ENCODE measurements around the gene PAXX. TPM values are rescaled to one million over a fixed set of nuclear protein-coding genes. Genes with fewer than 3 reads are reported as not detected.

PAXX gene
- total RNA-seq, 4 donors from 2014 or later: 14.2 to 39.5 (median 18.8) TPM

GRCh38 chr9:136964171-136964689, 28.0 kb upstream of the PAXX start:
- DNase-seq: no peak
- TF ChIP-seq POLR2A (IDR thresholded peaks at IDR 0.05) (no peak), CTCF (IDR thresholded peaks at IDR 0.05) (no peak)
- Histone ChIP-seq H3K4me1 (no peaks in the 10 kb centered on the region), H3K27me3 (no peaks in the 10 kb centered on the region), H3K36me3 (no peaks in the 10 kb centered on the region), H3K27ac (no peak overlapping the region), H3K9me3 (no peaks in the 10 kb centered on the region), H3K4me3 (no peak overlapping the region)
- intact Hi-C loops (cut with DNase I; ENCODE audit: low total_unique reads): no loop called here

GRCh38 chr9:136964833-136965422, 27.3 kb upstream of the PAXX start:
- intact Hi-C loops (cut with DNase I; ENCODE audit: low total_unique reads): no loop called here
- no peaks in the 10 kb centered on the region for H3K9me3 ChIP-seq
- no peak overlapping the region for H3K27ac ChIP-seq
- no peaks in the 10 kb centered on the region for H3K4me1 ChIP-seq
- H3K4me3 ChIP-seq: no peak overlapping the region
- no peak for DNase-seq
- H3K27me3 ChIP-seq: no peaks in the 10 kb centered on the region
- no peaks in the 10 kb centered on the region for H3K36me3 ChIP-seq
- no peak for TF ChIP-seq CTCF (IDR thresholded peaks at IDR 0.05)
- TF ChIP-seq POLR2A (IDR thresholded peaks at IDR 0.05): no peak

GRCh38 chr9:136965771-136966484, 26.3 kb upstream of the PAXX start:
- DNase-seq: no peak
- Histone ChIP-seq H3K27ac (no peak overlapping the region), H3K4me1 (no peaks in the 10 kb centered on the region), H3K36me3 (no peaks in the 10 kb centered on the region), H3K27me3 (no peaks in the 10 kb centered on the region), H3K4me3 (no peak overlapping the region), H3K9me3 (no peaks in the 10 kb centered on the region)
- TF ChIP-seq CTCF (IDR thresholded peaks at IDR 0.05) (no peak), POLR2A (IDR thresholded peaks at IDR 0.05) (no peak)
- intact Hi-C loops (cut with DNase I; ENCODE audit: low total_unique reads): no loop called here

GRCh38 chr9:136968333-136969127, 23.7 kb upstream of the PAXX start:
- intact Hi-C loops (cut with DNase I; ENCODE audit: low total_unique reads): no loop called here
- no peaks in the 10 kb centered on the region for H3K27me3 ChIP-seq
- H3K9me3 ChIP-seq: no peaks in the 10 kb centered on the region
- H3K4me1 ChIP-seq: no peaks in the 10 kb centered on the region
- no peak for DNase-seq
- H3K36me3 ChIP-seq: no peaks in the 10 kb centered on the region
- H3K4me3 ChIP-seq: no peak overlapping the region
- no peak for TF ChIP-seq CTCF (IDR thresholded peaks at IDR 0.05)
- TF ChIP-seq POLR2A (IDR thresholded peaks at IDR 0.05): no peak
- no peak overlapping the region for H3K27ac ChIP-seq

- TF ChIP-seq POLR2A (IDR thresholded peaks at IDR 0.05): no peak
- no peak for TF ChIP-seq CTCF (IDR thresholded peaks at IDR 0.05)
- H3K36me3 ChIP-seq: no peaks in the 10 kb centered on the region
- no peak for DNase-seq
- H3K27ac ChIP-seq: no peak overlapping the region
- no peaks in the 10 kb centered on the region for H3K9me3 ChIP-seq
- intact Hi-C loops (cut with DNase I; ENCODE audit: low total_unique reads): no loop called here
- H3K4me1 ChIP-seq: no peaks in the 10 kb centered on the region
- no peak overlapping the region for H3K4me3 ChIP-seq
- H3K27me3 ChIP-seq: no peaks in the 10 kb centered on the region
Measured at GRCh38 chr9:136969150-136969549, 23.1 kb upstream of the PAXX start.

Measured in uterus (tissue), 4 donors.